Loucy (cell line): Measurements from ENCODE around the gene C5orf52.
"Not testable (repeated sequence)": the region's sequence is repeated elsewhere in the genome, so short reads cannot be mapped to it uniquely, and the experiment has no call there.

Experiments
- CTCF ChIP-seq: fragments of 200-600 bp; sonication (generic); conservative IDR thresholded peaks from 2 replicates; pipeline ENCODE4 v1.5.1; 2014; ENCODE audit warnings: mild to moderate bottlenecking, antibody characterized with exemption, low read length
- EZH2phosphoT487 ChIP-seq: fragments of 200-600 bp; IDR thresholded peaks from 2 replicates; pipeline ENCODE4 v1.6.1; 2018; ENCODE audit warnings: antibody characterized with exemption, mild to moderate bottlenecking, moderate library complexity, borderline replicate concordance

GRCh38 chr5:157686276-157687197, 15.2 kb downstream of the C5orf52 start:
- TF ChIP-seq CTCF, EZH2phosphoT487: not testable (repeated sequence)
